Uterus (tissue), 4 donors: ENCODE data around the gene TBC1D5. TPM values are rescaled to one million over a fixed set of nuclear protein-coding genes. Genes with fewer than 3 reads are reported as not detected.

Experiments used
- DNase-seq, 2 donors: peaks; one replicate each; pipeline ENCODE4 v3.0.0-alpha.2; 2019 to 2020
- H3K27ac ChIP-seq, 2 donors: fragments of 200-600 bp; sonication (generic); 1 replicate in 1 of 2; 2 replicates in 1 of 2; pipeline ENCODE4 v1.5.1; 2016 to 2018
- H3K27me3 ChIP-seq, 2 donors: fragments of 200-600 bp; sonication (generic); one replicate each; pipeline ENCODE4 v1.5.1; 2018 to 2019; ENCODE audit warnings: control low read depth in 1 of 2
- H3K36me3 ChIP-seq, 2 donors: fragments of 200-600 bp; sonication (generic); one replicate each; pipeline ENCODE4 v1.5.1; 2019; ENCODE audit warnings: control low read depth in 1 of 2
- H3K4me1 ChIP-seq, 2 donors: fragments of 200-600 bp; sonication (generic); one replicate each; pipeline ENCODE4 v1.5.1; 2018 to 2019; ENCODE audit warnings: control low read depth in 1 of 2
- H3K4me3 ChIP-seq, 2 donors: fragments of 200-600 bp; sonication (generic); 1 replicate in 1 of 2; 2 replicates in 1 of 2; pipeline ENCODE4 v1.5.1; 2018 to 2019; ENCODE audit warnings: mild to moderate bottlenecking in 1 of 2
- H3K9me3 ChIP-seq, 2 donors: fragments of 200-600 bp; sonication (generic); one replicate each; pipeline ENCODE4 v1.5.1; 2019; ENCODE audit warnings: control low read depth in 1 of 2
- CTCF ChIP-seq, 4 experiments: fragments of 200-600 bp in 2 of 4; fragments of 450-650 bp in 2 of 4; sonication (generic) in 2 of 4; IDR thresholded peaks; one replicate each; pipeline ENCODE4 v1.5.1; 2016 to 2019; ENCODE audit warnings: antibody characterized with exemption in 4 of 4, mild to moderate bottlenecking in 2 of 4, moderate library complexity in 1 of 4
- POLR2A ChIP-seq, 2 donors: fragments of 450-650 bp; IDR thresholded peaks; one replicate each; pipeline ENCODE4 v1.6.1; 2016; ENCODE audit warnings: antibody characterized with exemption in 2 of 2, mild to moderate bottlenecking in 1 of 2, moderate library complexity in 1 of 2
- intact Hi-C: fragments of 100-400 bp; cut with DNase I; formaldehyde crosslinking; loops from one replicate; pipeline ENCODE4 v1.15.1; 2023; ENCODE audit warnings: low total_unique reads
- total RNA-seq, 4 donors: library from RNA; depleted of rRNA in 3 of 4; stranded (reverse); fragments of >200 nt in 3 of 4; gene quantifications; one replicate each; pipeline versions ENCODE4 v1.1.0 to v1.2.4, GENCODE V29; 2014 to 2023
- donor health status: DM: yes; HTN: yes; CAD: no.

TBC1D5 gene
- total RNA-seq, 4 donors from 2014 or later = 34.6 to 189 (median 75.6) TPM

DNA sequence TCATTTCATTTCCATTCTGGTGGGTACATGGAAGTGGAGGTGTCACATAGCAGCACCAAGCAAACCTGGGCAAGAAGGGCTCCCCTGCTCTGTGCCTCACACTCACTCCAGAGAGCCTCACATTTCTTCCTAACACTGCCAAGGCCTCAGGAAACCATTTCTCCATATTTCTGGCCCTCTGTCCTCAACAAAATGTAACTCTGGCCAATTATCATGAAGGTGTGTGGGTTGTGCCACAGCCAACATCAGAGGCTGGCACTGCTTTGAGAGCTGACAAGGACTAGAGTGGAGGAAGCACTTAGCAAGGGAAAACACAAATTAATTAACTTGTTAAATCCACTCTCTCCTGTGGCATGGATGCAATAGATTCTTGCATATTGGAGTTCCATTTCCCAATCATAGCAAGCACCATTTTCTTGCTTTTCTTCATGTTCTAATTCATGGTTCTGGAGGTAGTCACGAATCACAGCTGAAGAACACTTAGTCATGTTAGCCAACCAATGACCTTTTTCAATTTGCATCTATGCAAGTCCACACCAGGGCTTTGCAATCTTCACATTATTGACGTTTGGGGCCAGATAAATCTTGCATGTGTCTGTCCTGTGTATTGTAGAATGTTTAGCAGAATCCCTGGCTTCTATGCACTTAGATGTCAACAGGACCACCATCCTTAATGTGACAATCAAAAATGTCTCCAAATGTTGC lies 616.5 kb downstream of the TBC1D5 start:
- DNase-seq = no peak
- no peak overlapping the region for H3K4me3 ChIP-seq
- TF ChIP-seq CTCF (IDR thresholded peaks at IDR 0.05) (no peak), POLR2A (IDR thresholded peaks at IDR 0.05) (no peak)
- H3K27me3 ChIP-seq = no peaks in the 10 kb centered on the region
- no peaks in the 10 kb centered on the region for H3K9me3 ChIP-seq
- intact Hi-C loops = no loop called here
- no peaks in the 10 kb centered on the region for H3K36me3 ChIP-seq
- no peaks in the 10 kb centered on the region for H3K4me1 ChIP-seq
- H3K27ac ChIP-seq = no peak overlapping the region

DNA sequence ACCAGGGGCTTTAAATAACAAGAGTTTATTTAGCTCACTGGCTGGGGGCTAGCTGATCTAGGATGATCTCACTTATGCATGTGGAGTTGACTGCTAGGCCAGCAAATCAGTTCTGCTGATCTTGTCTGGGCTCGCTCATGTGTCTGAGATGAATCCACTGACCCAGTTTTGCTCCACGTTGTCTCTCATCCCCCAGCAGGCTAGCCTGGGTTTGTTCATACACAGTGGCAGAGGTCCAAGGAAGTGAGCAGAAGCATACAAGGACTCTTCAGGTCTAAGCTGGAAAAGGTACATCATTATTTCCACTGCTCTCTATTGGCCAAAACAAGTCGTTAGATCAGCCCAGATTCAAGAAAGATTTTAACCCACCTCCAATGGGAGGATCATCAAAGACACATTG lies 619.7 kb downstream of the TBC1D5 start:
- H3K36me3 ChIP-seq = no peaks in the 10 kb centered on the region
- DNase-seq = no peak
- TF ChIP-seq CTCF (IDR thresholded peaks at IDR 0.05) (no peak), POLR2A (IDR thresholded peaks at IDR 0.05) (no peak)
- no peaks in the 10 kb centered on the region for H3K9me3 ChIP-seq
- no peak overlapping the region for H3K27ac ChIP-seq
- no peaks in the 10 kb centered on the region for H3K27me3 ChIP-seq
- no peak overlapping the region for H3K4me3 ChIP-seq
- intact Hi-C loops = no loop called here
- no peaks in the 10 kb centered on the region for H3K4me1 ChIP-seq

DNA sequence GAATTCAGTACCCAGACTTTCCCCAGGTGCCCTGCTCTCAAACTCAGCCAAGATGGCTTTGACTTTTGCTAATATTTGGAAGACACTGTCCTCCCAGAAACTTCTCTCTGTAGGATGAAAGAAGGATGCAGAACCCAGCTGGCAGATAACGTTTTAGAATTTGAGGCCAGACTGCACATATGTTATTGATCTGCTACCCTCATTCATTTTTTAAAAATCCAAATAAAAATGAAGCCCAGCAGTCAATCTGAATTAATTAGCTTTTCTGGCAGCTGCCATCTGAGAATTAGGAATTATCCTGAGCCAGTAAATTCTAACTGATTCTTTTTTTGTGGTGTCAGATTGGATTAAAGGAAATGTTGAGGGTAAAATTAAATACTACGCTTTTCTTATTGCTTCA lies 621.1 kb downstream of the TBC1D5 start:
- Histone ChIP-seq H3K4me3 (no peak overlapping the region), H3K9me3 (no peaks in the 10 kb centered on the region), H3K36me3 (no peaks in the 10 kb centered on the region), H3K27ac (no peak overlapping the region), H3K4me1 (no peaks in the 10 kb centered on the region), H3K27me3 (no peaks in the 10 kb centered on the region)
- DNase-seq = no peak
- intact Hi-C loops = no loop called here
- no peak for TF ChIP-seq POLR2A (IDR thresholded peaks at IDR 0.05)

DNA sequence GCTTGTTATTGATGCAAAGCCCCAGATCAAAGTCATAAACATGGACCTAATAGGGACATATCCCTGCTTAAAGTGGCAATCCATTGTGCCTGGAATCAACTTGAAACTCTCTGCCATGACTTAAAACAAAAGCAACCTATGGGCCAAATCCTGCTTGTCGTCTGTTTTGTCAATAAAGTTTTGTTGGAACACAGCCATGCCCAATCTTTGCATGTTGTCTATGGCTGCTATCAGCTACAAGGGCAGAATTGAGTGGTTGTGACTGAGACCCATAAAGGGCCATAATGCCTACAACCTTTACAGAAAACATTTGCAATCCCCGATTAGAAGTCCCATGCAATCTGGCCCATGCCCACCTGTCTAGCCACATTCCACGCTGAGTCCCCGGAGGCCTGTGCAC lies 622.3 kb downstream of the TBC1D5 start:
- H3K4me1 ChIP-seq = no peaks in the 10 kb centered on the region
- H3K4me3 ChIP-seq = no peak overlapping the region
- no peaks in the 10 kb centered on the region for H3K36me3 ChIP-seq
- no peak overlapping the region for H3K27ac ChIP-seq
- no peak for TF ChIP-seq POLR2A (IDR thresholded peaks at IDR 0.05)
- TF ChIP-seq CTCF (IDR thresholded peaks at IDR 0.05) = no peak
- DNase-seq = no peak
- intact Hi-C loops = no loop called here
- no peaks in the 10 kb centered on the region for H3K9me3 ChIP-seq
- H3K27me3 ChIP-seq = no peaks in the 10 kb centered on the region

- no peaks in the 10 kb centered on the region for H3K36me3 ChIP-seq
- DNase-seq = no peak
- TF ChIP-seq CTCF (IDR thresholded peaks at IDR 0.05) (no peak), POLR2A (IDR thresholded peaks at IDR 0.05) (no peak)
- H3K27me3 ChIP-seq = no peaks in the 10 kb centered on the region
- no peak overlapping the region for H3K4me3 ChIP-seq
- H3K9me3 ChIP-seq = no peaks in the 10 kb centered on the region
- no peaks in the 10 kb centered on the region for H3K4me1 ChIP-seq
- no peak overlapping the region for H3K27ac ChIP-seq
- intact Hi-C loops = no loop called here
These were observed 623.0 kb downstream of the TBC1D5 start for GRCh38 chr3:17119201-17120072.
